GM18858 (cell line): ENCODE results near the gene PAMR1.

Experiments
- ATAC-seq: cut with Tn5 transposase; IDR thresholded peaks from one replicate; pipeline ENCODE4 v1.9.1; 2021; ENCODE audit not compliant: unreplicated experiment

The PAMR1 gene

GRCh38 chr11:35501776-35502175, 23.6 kb downstream of the PAMR1 start:
- no peak for ATAC-seq

DNA sequence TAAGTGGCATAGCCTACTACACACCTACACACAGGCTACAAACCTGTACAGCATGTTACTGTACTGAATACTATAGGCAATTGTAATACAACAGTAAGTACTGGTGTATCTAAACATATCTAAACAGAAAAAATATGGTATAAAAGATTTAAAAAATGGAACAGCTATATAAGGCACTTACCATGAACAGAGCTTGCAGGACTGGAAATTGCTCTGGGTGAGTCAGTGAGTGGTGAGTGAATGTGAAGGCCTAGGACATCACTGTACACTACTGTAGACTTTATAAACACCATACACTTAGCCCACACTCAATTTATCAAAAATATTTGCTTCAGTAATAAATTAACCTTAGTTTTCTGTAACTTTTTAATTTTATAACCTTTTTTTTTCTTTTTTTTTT, 24.7 kb downstream of the PAMR1 start:
- ATAC-seq, result no peak

DNA sequence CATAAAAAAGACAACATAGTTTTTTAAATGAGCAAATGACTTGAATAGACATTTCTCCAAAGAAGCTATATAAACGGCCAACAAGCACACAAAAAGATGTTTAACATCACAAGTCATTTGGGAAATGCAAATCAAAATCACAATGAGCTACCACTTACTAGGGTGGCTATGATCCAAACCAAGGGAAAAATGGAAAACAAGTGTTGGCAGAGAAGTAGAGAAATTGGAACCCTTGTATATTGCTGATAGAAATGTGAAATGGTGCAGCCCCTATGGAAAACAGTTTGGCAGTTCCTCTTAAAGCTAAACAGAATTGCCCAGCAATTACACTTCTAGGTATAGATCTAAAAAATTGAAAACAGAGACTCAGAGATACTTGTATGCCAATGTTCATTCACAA, 29.0 kb downstream of the PAMR1 start:
- ATAC-seq, result no peak

DNA sequence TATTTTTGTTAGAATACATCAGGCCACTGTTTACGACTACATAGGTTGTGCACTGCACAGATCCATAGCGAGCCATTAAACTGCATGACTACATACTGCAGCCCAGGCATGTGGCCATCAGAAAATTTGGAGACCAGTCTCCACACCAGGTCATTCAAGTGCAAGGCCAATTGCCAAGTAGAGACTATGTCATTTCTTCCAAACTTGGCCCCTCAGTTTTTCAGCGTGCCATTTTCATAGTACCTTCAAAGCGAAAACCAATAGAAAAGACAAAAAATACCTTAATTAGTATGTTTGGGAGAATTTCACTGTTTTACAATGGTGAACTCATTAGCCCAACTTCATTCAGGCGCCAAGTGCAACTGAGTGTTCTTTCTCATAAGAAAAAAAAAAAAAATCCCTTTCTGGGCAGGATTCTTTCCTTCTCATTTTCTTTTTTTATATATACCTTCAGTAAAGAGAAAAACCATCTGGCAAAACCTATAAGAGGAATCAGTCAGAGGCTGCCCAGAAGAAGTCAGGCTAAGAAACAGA, 30.4 kb downstream of the PAMR1 start:
- ATAC-seq, result no peak

- ATAC-seq, result no peak
Measured at GRCh38 chr11:35491231-35491871, 34.1 kb downstream of the PAMR1 start.

DNA sequence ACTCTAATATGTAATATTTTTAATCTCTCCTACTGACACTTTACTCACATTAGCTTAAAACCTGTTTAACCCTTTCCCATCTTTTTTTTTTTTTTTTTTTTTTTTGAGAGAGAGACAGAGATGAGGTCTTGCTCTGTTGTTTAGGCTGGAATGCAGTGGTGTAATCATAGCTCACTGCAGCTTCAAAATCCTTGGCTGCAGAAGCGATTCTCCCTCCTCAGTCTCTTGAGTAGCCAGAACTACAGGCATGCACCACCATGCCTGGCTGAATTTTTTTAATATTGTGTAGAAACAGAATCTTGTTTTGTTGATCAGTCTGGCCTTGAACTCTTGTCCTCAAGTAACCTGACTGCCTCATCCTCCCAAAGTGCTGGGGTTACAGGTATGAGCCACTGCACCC, 37.3 kb downstream of the PAMR1 start:
- no peak for ATAC-seq

GRCh38 chr11:35487532-35488078, 37.8 kb downstream of the PAMR1 start:
- ATAC-seq, result no peak

GRCh38 chr11:35486934-35487333, 38.5 kb downstream of the PAMR1 start:
- ATAC-seq, result no peak

- no peak for ATAC-seq
Measured at GRCh38 chr11:35486446-35486845, 39.0 kb downstream of the PAMR1 start.

DNA sequence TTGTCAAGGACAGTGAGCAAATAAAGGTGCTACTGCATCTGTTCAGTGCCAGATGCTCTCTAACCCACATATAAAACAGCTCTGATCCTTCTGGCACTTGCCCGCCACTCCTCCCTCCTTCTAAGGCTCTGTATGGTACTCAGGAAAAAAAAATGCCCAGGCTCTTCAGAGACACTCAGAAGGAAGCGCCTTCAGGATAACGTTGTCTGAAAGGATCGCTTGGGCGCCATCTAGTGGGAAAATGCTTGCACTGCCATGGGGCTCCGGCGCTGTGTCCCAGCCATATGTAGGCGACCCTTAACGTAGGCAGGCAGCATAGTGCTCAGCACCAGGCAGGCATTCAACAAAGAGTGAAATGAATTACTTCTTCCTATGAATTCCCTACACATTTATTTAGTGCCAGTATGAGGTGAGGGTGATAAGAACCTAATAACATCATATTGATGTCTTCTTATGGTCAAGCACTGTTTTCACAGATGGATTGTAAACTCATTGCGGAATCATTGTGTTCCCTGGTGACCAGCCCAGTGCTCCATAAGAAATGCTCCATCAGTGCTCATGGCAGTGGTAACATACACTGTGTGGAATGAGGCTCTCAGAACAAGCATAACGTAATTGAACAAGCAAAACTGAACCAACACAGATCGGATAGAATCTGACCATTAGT, 39.6 kb downstream of the PAMR1 start:
- peak; percentile 82 for ATAC-seq

DNA sequence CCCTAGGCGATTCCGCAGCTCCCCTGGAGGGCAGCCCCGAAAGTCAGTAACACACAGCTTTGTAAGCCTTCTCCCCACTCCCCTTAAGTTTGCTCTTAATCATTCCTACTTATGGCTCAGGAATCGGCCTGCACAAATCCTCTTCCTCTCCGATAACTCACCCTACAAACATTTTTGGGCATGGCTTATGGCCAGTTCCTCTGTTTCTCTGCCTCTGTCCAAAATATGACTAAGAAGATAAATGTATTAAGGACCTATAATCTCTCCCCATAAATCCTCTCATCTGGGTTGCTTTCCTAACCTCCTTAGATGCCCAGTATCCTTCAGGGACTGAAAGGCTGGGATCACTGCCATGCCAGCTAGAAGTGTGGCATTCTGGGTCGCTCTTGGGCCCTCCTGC, 41.0 kb downstream of the PAMR1 start:
- ATAC-seq, result no peak

- ATAC-seq, result no peak
Measured at GRCh38 chr11:35483131-35483820, 42.1 kb downstream of the PAMR1 start.

DNA sequence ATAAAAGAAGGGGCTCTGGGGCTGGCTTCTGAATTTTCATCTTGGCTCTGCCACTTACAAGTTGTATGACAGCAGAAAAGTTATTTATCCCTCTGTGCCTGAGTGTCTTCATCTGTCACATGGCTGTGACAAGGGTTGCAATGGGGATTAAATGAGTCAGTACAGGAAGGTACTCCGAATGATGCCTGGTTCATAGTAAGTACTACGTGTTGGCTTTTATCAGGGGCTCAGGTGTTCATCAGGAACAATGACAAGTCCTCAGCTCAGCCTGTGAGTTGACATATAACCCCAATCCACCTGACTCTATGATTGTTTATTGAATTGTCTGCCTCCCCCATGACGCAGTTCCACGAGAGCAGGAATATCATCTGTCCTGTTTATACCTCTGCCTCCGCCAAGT, 45.7 kb downstream of the PAMR1 start:
- ATAC-seq, result no peak

- no peak for ATAC-seq
Measured at GRCh38 chr11:35478471-35479091, 46.8 kb downstream of the PAMR1 start.

DNA sequence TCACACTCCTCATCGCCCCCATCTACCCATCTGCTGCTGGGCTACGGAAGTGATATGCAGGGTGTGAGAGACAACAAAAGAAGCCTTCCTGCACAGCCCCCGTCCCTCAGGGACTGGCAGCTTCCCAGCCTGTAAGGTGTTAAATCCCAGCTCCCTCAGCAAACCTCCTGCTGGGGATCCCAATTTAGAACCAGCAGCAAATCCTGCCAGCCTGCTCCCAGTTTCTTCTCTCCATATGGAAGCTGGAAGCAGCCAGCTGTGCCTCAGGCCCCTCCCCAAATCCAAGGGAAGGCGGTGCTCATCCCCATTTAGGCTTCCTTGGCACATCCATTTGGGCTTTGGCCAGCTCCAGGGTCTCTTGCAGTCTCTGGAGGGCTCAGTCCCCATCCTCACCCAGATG, 47.5 kb downstream of the PAMR1 start:
- no peak for ATAC-seq

DNA sequence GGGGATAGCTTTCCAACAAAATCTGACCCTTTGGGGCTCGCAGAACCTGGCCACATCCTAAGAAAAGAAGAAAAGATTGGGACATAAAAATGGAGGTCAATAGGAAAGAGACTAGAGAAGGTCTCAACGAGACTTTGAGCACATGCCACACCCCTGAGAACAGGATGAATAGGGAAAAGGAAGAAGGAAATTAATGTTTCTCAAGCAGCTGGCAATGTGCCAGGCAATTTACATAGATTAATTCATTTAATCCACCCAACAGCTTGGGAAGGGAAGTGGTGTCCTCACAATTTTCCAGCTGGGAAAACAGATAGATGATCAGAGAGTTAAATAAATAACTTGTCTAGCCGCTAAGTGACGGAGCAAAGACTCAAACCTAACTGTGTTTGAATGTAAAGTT, 50.7 kb downstream of the PAMR1 start:
- ATAC-seq, result no peak

DNA sequence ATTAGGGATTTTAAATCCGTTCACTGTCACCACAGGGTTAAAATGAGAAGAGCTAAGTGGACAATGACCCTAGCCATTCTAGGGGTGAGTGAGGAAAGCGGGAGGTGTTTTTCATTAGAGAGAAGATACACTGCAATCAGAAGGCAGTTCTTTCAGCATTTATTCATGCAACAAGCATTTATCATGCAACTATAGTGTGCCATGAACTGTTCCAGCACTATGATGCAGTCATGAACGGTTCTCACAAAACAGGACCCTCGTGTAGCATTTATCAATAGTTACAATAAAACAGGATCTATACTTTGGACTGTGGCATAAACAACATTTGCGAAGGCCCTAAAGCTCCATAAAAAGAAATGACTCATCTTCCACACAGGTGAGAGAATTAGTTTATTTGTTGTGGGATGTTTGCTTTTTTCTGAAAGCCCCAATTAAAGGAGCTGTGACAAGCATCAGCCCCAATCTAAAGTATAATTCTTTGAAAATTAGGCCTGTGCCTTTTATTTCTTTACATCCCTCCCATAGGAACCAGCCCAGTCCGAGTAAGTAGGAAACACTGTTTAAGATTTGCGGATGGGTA, 51.5 kb downstream of the PAMR1 start:
- ATAC-seq, result no peak

DNA sequence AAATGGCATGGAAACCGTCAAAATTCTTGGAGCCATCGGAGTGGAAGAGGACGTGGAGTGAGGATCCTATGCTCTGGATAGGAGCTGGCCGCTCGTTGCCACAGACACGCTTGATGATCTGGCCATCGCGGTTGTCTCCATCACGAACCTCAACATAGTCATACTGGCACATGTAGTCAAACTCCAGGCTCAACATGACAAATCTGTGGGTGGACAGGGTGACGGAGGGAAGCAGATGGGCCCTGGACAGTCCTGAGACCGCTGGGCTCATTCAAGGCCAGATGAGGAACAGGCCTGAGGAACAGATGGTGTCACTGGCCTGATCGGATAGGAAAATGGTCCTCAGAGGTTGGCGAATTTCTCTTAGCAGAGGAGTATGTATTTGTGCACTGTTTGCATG, 54.8 kb downstream of the PAMR1 start:
- no peak for ATAC-seq

DNA sequence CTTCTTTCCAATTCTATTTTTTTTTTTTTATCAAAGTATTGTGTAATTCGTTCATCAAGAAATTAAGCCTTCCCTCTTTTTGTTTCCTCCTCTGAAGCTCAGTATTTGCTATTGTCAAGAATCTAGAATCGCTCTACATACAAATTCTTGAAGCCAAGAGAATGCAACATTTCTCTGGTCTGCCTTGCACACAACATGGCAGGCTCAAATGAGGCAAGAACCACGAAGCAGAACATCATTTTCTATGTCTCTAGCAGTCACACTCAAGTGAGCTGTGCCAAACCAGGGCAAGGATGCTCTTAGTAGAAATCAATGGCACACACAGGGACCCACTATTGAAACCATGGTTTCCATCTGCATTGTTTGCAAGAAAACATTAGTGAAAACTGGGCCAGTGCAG, 59.4 kb downstream of the PAMR1 start:
- no peak for ATAC-seq

GRCh38 chr11:35464308-35464707, 61.1 kb downstream of the PAMR1 start:
- ATAC-seq, result no peak

- ATAC-seq, result no peak
Measured at GRCh38 chr11:35463331-35463751, 62.1 kb downstream of the PAMR1 start.
